ENCODE results near the gene DNAJC27. TPM values are rescaled to one million over a fixed set of nuclear protein-coding genes. Genes with fewer than 3 reads are reported as not detected.

The DNAJC27 gene
- 1.7 to 3.1 TPM (median 1.9 TPM) in 5 replicates for total RNA-seq (2022; extraction: Qiagen RNA extraction)

GRCh38 chr2:24971536-24972314, at the start of gene DNAJC27:
TSS of gene DNAJC27 (minus strand) at chr2:24971955. CDS start at chr2:24971904, 51 bp downstream.

GRCh38 chr2:24920098-24920808, 51.5 kb downstream of the DNAJC27 start, which contains the start of gene ADCY3:
TSS of gene ADCY3 (minus strand) at chr2:24920237. CDS start at chr2:24918987, 1,250 bp downstream.

Other genes starting within 250 kb of the DNAJC27 start
- gene PTRHD1, start 178.6 kb downstream of the DNAJC27 start, total RNA-seq (2022; extraction: Qiagen RNA extraction): 46.0 to 70.8 TPM (median 67.3 TPM) in 5 replicates
- gene CENPO, start 178.5 kb downstream of the DNAJC27 start, total RNA-seq (2022; extraction: Qiagen RNA extraction): 44.3 to 53.9 TPM (median 46.9 TPM) in 5 replicates
- 70.7 to 89.9 TPM (median 83.8 TPM) in 5 replicates for gene ADCY3, start 51.7 kb downstream of the DNAJC27 start, total RNA-seq (2022; extraction: Qiagen RNA extraction)
- gene EFR3B, start 70.1 kb upstream of the DNAJC27 start, total RNA-seq (2022; extraction: Qiagen RNA extraction): 10.0 to 10.5 TPM (median 10.3 TPM) in 5 replicates
- 0.14 TPM in 1 of 5 replicates, not detected in the others for gene POMC, start 196.6 kb upstream of the DNAJC27 start, total RNA-seq (2022; extraction: Qiagen RNA extraction)